Esophagus muscularis mucosa (tissue), 4 donors: ENCODE measurements around the gene GNAT1. TPM values are rescaled to one million over a fixed set of nuclear protein-coding genes. Genes with fewer than 3 reads are reported as not detected.

Source experiments
- DNase-seq: peaks from one replicate; pipeline ENCODE4 v3.0.0-alpha.2; 2017; ENCODE audit errors: extremely low spot score
- H3K27ac ChIP-seq, 4 donors: fragments of 200-600 bp; sonication (generic); replicated peaks in 1 of 4; 1 replicate in 3 of 4; 2 replicates in 1 of 4; pipeline ENCODE4 v1.5.1; 2016 to 2019; ENCODE audit warnings: mild to moderate bottlenecking in 1 of 4
- H3K27me3 ChIP-seq, 4 donors: fragments of 200-600 bp; sonication (generic); one replicate each; pipeline versions ENCODE4 v1.5.1 to v1.6.0; 2016 to 2019
- H3K36me3 ChIP-seq, 4 donors: fragments of 200-600 bp; sonication (generic); one replicate each; pipeline ENCODE4 v1.5.1; 2016 to 2019
- H3K4me1 ChIP-seq, 4 donors: fragments of 200-600 bp; sonication (generic); one replicate each; pipeline ENCODE4 v1.5.1; 2016 to 2019
- H3K4me3 ChIP-seq, 4 donors: fragments of 200-600 bp; sonication (generic); 1 replicate in 2 of 4; 2 replicates in 2 of 4; pipeline ENCODE4 v1.5.1; 2016 to 2019; ENCODE audit warnings: mild to moderate bottlenecking in 4 of 4, moderate library complexity in 1 of 4
- H3K9me3 ChIP-seq, 4 donors: fragments of 200-600 bp; sonication (generic); 1 replicate in 3 of 4; 2 replicates in 1 of 4; pipeline ENCODE4 v1.5.1; 2016 to 2019
- EP300 ChIP-seq: sonication (generic); formaldehyde crosslinking; IDR thresholded peaks from one replicate; pipeline ENCODE4 v1.6.1; 2017; ENCODE audit warnings: antibody characterized with exemption
- POLR2A ChIP-seq: fragments of 450-650 bp; IDR thresholded peaks from one replicate; pipeline ENCODE4 v1.6.1; 2017; ENCODE audit warnings: antibody characterized with exemption, moderate library complexity, mild to moderate bottlenecking, low read depth
- POLR2AphosphoS5 ChIP-seq, 2 donors: sonication (generic); formaldehyde crosslinking; IDR thresholded peaks; one replicate each; pipeline ENCODE4 v1.6.1; 2017; ENCODE audit warnings: antibody characterized with exemption in 2 of 2
- WGBS: methylation state at CpG from one replicate; pipeline ENCODE4 v1.1.5; 2018; 5-methylcytosine and 5-hydroxymethylcytosine counted together
- intact Hi-C: fragments of 100-400 bp; cut with DNase I; formaldehyde crosslinking; loops from one replicate; pipeline ENCODE4 v1.15.1; 2023
- total RNA-seq, 4 donors: library from RNA; depleted of rRNA; stranded (reverse); fragments of >200 nt; gene quantifications; one replicate each; pipeline versions ENCODE4 v1.1.0 to v1.2.1, GENCODE V29; 2016
- TF ChIP-seq, protein P1 (sequence below), 3 experiments: fragments of 200-600 bp in 2 of 3; fragments of 450-650 bp in 1 of 3; sonication (generic) in 2 of 3; IDR thresholded peaks; one replicate each; pipeline ENCODE4 v1.5.1; 2017 to 2019; ENCODE audit warnings: antibody characterized with exemption in 3 of 3, mild to moderate bottlenecking in 2 of 3, moderate library complexity in 1 of 3

Gene GNAT1
- total RNA-seq, 4 donors from 2014 or later, result not detected

DNA sequence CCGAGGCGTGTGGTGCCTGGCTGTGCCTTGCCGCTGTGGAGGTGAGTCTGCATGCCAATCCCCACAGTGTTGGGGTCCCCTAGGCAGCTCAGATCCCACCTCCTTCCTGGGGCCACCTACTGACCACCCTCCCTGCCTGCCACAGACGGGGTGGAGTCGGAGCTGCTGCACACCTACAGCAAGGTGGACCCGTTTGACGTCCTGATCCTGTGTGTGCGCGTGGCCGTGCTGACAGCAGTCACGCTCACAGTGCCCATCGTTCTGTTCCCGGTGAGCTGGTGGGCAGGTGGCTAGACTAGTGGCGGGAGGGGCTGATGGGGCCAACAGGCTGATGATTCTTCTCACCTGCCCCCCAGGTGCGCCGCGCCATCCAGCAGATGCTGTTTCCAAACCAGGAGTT, 27.0 kb downstream of the GNAT1 start:
- H3K4me1 ChIP-seq, result no peaks in the 10 kb centered on the region
- intact Hi-C loops, result no loop called here
- H3K27ac ChIP-seq, result no peak overlapping the region
- TF ChIP-seq, protein P1, sequence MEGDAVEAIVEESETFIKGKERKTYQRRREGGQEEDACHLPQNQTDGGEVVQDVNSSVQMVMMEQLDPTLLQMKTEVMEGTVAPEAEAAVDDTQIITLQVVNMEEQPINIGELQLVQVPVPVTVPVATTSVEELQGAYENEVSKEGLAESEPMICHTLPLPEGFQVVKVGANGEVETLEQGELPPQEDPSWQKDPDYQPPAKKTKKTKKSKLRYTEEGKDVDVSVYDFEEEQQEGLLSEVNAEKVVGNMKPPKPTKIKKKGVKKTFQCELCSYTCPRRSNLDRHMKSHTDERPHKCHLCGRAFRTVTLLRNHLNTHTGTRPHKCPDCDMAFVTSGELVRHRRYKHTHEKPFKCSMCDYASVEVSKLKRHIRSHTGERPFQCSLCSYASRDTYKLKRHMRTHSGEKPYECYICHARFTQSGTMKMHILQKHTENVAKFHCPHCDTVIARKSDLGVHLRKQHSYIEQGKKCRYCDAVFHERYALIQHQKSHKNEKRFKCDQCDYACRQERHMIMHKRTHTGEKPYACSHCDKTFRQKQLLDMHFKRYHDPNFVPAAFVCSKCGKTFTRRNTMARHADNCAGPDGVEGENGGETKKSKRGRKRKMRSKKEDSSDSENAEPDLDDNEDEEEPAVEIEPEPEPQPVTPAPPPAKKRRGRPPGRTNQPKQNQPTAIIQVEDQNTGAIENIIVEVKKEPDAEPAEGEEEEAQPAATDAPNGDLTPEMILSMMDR (IDR thresholded peaks at IDR 0.05), result no peak
- TF ChIP-seq POLR2A (no peak), EP300 (no peak), POLR2AphosphoS5 (IDR thresholded peaks at IDR 0.05) (no peak)
- H3K9me3 ChIP-seq, result no peaks in the 10 kb centered on the region
- 91% methylated on average over 14 of the region's 17 CpGs for WGBS
- no peak overlapping the region for H3K4me3 ChIP-seq
- DNase-seq, result no peak
- H3K27me3 ChIP-seq, result peaks cover 0 to 8% (median 0%) of the 10 kb centered on the region in 4 donors
- no peaks in the 10 kb centered on the region for H3K36me3 ChIP-seq

GRCh38 chr3:50219285-50219684, 27.9 kb downstream of the GNAT1 start:
- WGBS, result 93% methylated on average over 5 of the region's 5 CpGs
- H3K9me3 ChIP-seq, result no peaks in the 10 kb centered on the region
- no peaks in the 10 kb centered on the region for H3K4me1 ChIP-seq
- no peak overlapping the region for H3K4me3 ChIP-seq
- DNase-seq, result no peak
- intact Hi-C loops, result no loop called here
- peaks cover 0 to 8% (median 0%) of the 10 kb centered on the region in 4 donors for H3K27me3 ChIP-seq
- H3K36me3 ChIP-seq, result no peaks in the 10 kb centered on the region
- TF ChIP-seq POLR2AphosphoS5 (IDR thresholded peaks at IDR 0.05), result no peak
- no peak overlapping the region for H3K27ac ChIP-seq

DNA sequence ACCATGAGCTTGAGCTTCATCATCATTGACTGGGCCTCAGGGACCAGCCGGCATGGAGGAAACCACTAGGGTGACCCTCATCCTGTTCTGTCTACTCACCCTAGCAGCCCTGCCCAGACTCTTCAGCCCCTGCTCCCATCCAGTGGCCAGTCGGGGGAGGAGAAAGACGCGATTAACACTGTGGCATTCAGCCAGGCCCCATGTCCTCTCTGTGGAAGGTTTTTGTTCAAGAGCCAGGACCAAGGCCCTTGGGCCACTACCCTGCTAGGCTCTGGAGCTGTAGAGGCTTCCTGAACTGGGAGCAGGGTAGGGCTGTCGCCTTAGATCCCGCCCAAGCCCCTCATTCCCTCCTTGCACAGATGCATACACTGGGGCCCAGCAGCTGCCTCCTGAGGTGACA, 28.7 kb downstream of the GNAT1 start:
- H3K4me1 ChIP-seq, result no peaks in the 10 kb centered on the region
- no peaks in the 10 kb centered on the region for H3K36me3 ChIP-seq
- no peaks in the 10 kb centered on the region for H3K9me3 ChIP-seq
- H3K4me3 ChIP-seq, result no peak overlapping the region
- no peak overlapping the region for H3K27ac ChIP-seq
- no peak for DNase-seq
- intact Hi-C loops, result no loop called here
- TF ChIP-seq, protein P1 (IDR thresholded peaks at IDR 0.05), result no peak
- no peak for TF ChIP-seq POLR2AphosphoS5 (IDR thresholded peaks at IDR 0.05)
- 63% methylated on average over 4 of the region's 6 CpGs for WGBS
- peaks cover 0 to 14% (median 0%) of the 10 kb centered on the region in 4 donors for H3K27me3 ChIP-seq

- WGBS, result 79% methylated on average over 4 of the region's 4 CpGs
- DNase-seq, result no peak
- peaks cover 0 to 4% (median 3%) of the 10 kb centered on the region in 4 donors for H3K4me1 ChIP-seq
- no peak overlapping the region for H3K27ac ChIP-seq
- TF ChIP-seq EP300, result no peak
- no peak for TF ChIP-seq POLR2AphosphoS5 (IDR thresholded peaks at IDR 0.05)
- TF ChIP-seq, protein P1 (IDR thresholded peaks at IDR 0.05), result no peak
- TF ChIP-seq POLR2A, result no peak
- no peaks in the 10 kb centered on the region for H3K36me3 ChIP-seq
- intact Hi-C loops, result no loop called here
- no peak overlapping the region for H3K4me3 ChIP-seq
- H3K27me3 ChIP-seq, result peaks cover 0 to 14% (median 0%) of the 10 kb centered on the region in 4 donors
- no peaks in the 10 kb centered on the region for H3K9me3 ChIP-seq
These were observed 29.6 kb downstream of the GNAT1 start for GRCh38 chr3:50221051-50221410.

DNA sequence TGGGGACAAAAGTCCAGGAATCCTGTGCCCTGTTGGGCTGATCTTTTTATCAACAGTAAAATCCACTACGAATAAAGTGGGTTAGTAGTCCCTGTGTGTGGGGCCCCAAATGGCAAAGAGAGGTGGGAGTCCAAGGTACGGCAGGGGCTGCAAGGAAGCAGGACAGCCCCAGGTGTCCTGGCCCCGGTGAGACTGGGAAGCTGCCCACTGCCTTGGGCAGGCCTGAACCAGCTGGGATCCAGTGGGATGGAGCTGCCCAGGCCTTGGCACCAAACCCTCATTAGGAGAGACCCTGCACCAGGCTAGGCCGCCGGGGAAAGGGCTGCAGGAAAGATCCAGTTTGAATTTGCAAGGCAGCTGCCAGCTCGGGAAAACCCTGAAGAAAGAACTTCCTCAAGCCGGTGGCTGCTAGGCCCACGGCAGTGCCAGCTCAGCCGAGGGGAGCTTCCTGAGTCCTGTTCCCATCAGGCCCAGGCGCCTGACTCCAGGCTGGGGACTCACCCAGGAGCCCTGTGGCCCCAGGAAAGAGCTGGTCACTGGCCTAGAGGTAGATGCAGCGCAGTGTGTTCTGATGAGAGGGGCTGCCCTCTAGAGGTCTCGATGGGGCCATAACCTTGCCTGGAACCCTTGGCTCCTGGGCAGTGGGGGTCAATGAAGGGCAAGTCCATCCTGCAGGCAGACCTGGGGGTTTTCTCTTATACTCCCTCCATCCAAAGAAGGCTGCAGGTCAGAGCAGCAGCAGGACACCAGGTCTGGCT, 30.2 kb downstream of the GNAT1 start:
- intact Hi-C loops, result no loop called here

More for the DNA sequence above, 30.2 kb downstream of the GNAT1 start:
- peaks cover 0 to 14% (median 0%) of the 10 kb centered on the region in 4 donors for H3K27me3 ChIP-seq
- no peak for TF ChIP-seq POLR2AphosphoS5 (IDR thresholded peaks at IDR 0.05)
- TF ChIP-seq EP300, result no peak
- TF ChIP-seq POLR2A, result no peak
- TF ChIP-seq, protein P1 (IDR thresholded peaks at IDR 0.05), result no peak
- no peaks in the 10 kb centered on the region for H3K9me3 ChIP-seq
- H3K27ac ChIP-seq, result no peak overlapping the region
- no peak overlapping the region for H3K4me3 ChIP-seq
- H3K4me1 ChIP-seq, result peaks cover 5 to 10% (median 9%) of the 10 kb centered on the region in 4 donors
- 79% methylated on average over 7 of the region's 12 CpGs for WGBS
- no peaks in the 10 kb centered on the region for H3K36me3 ChIP-seq
- DNase-seq, result no peak
